Heart left ventricle (tissue), 16 donors: ENCODE measurements around the gene DENND1B. TPM values are rescaled to one million over a fixed set of nuclear protein-coding genes. Genes with fewer than 3 reads are reported as not detected.

Experiments
- ATAC-seq, 4 donors: fragments of 200-7000 bp; cut with Tn5 transposase; one replicate each; pipeline ENCODE4 v1.9.1; 2020 to 2022; ENCODE audit warnings: moderate library complexity in 4 of 4, mild to moderate bottlenecking in 3 of 4, moderate number of reproducible peaks in 1 of 4
- DNase-seq, 5 donors: peaks; one replicate each; pipeline ENCODE4 v3.0.0-alpha.2; 2020
- H3K27ac ChIP-seq, 12 donors: fragments of 200-600 bp; sonication (generic) in 4 of 12; one replicate each; pipeline versions ENCODE4 v1.5.0 to v1.8.0; 2016 to 2022; ENCODE audit warnings: mild to moderate bottlenecking in 2 of 12
- H3K27me3 ChIP-seq, 9 donors: fragments of 200-600 bp; sonication (generic) in 2 of 9; one replicate each; pipeline versions ENCODE4 v1.5.1 to v1.8.0; 2016 to 2022; ENCODE audit warnings: mild to moderate bottlenecking in 3 of 9
- H3K36me3 ChIP-seq, 9 donors: fragments of 200-600 bp; sonication (generic) in 2 of 9; one replicate each; pipeline versions ENCODE4 v1.5.0 to v1.8.0; 2018 to 2022; ENCODE audit warnings: mild to moderate bottlenecking in 2 of 9
- H3K4me1 ChIP-seq, 12 donors: fragments of 200-600 bp; sonication (generic) in 4 of 12; one replicate each; pipeline versions ENCODE4 v1.5.0 to v1.8.0; 2016 to 2022; ENCODE audit warnings: mild to moderate bottlenecking in 3 of 12
- H3K4me3 ChIP-seq, 12 donors: fragments of 200-600 bp; sonication (generic) in 4 of 12; one replicate each; pipeline versions ENCODE4 v1.5.0 to v1.8.0; 2017 to 2022; ENCODE audit warnings: mild to moderate bottlenecking in 9 of 12, moderate library complexity in 4 of 12
- H3K9me3 ChIP-seq, 12 donors: fragments of 200-600 bp; sonication (generic) in 4 of 12; one replicate each; pipeline versions ENCODE4 v1.5.0 to v1.8.0; 2016 to 2022; ENCODE audit warnings: mild to moderate bottlenecking in 1 of 12
- POLR2A ChIP-seq, 2 donors: fragments of 450-650 bp; IDR thresholded peaks; one replicate each; pipeline ENCODE4 v1.6.1; 2017; ENCODE audit warnings: antibody characterized with exemption in 2 of 2, mild to moderate bottlenecking in 2 of 2, moderate library complexity in 2 of 2
- WGBS, 4 donors: extraction: QIAGEN DNeasy Blood & Tissue Kit in 2 of 4; methylation state at CpG; one replicate each; pipeline versions ENCODE4 v1.1.5 to v1.1.7; 2013 to 2018; 5-methylcytosine and 5-hydroxymethylcytosine counted together
- intact Hi-C, 10 donors: fragments of 100-400 bp; cut with DNase I; formaldehyde crosslinking; loops; one replicate each; pipeline versions ENCODE4 v1.11.1 to v1.14.2; 2022
- polyA plus RNA-seq, 2 donors: library from polyadenylated mRNA; stranded (reverse); fragments of 200-250 nt; gene quantifications; one replicate each; pipeline ENCODE4 v1.2.3, GENCODE V29; 2013
- total RNA-seq, 9 donors: library from RNA; depleted of rRNA in 2 of 9; stranded (reverse); fragments of >200 nt in 2 of 9; fragmentation: NEBNext Ultra II Directional in 3 of 9; extraction: Animal tissue kit (Norgen Biotek cat#: 25700) in 3 of 9; gene quantifications; one replicate each; pipeline versions ENCODE4 v1.1.0 to v1.2.4, GENCODE V29; 2016 to 2023
- TF ChIP-seq, protein P1 (sequence below), 12 donors: fragments of 200-600 bp; sonication (generic) in 4 of 12; IDR thresholded peaks; one replicate each; pipeline versions ENCODE4 v1.5.0 to v1.8.0; 2018 to 2022; ENCODE audit warnings: antibody characterized with exemption in 12 of 12, mild to moderate bottlenecking in 5 of 12
- donor health status: ischemic (EF 13 %, LVEDD 7.1; RV severe dilation, severe dysfunction).
- donor health status: healthy with polysubstance abuse.
- donor health status: DM: no; HTN: yes; CAD: no.
- donor health status: DM: no; HTN: no; CAD: no.
- donor health status: ischemic (EF 25% LVEDD 6.9; RV normal size, moderate dysfunction).
- donor health status: ischemic (EF 25% LVEDD 5.7; RV mildly dilated, moderate dysfunction).
- donor health status: healthy.
- donor health status: DM: yes; HTN: yes; CAD: no.
- donor health status: ischemic (EF 35%, LVEDD 5.7; RV mildly dilated, moderate dysfunction).
- donor health status: nonischemic (EF 11% LVEDD 7.7; RV severe dilation, severe dysfunction).
- donor health status: DM: yes; HTN: yes; CAD: no.
- donor health status: PGD.
- donor health status: ischemic (EF 29% LVEDD 5.4; RV normal size, mild dysfunction).
- donor health status: nonischemic (EF 23%, LVEDD 6.1; RV moderate dilation, normal function).

The DENND1B gene
- total and polyA plus RNA-seq, 11 donors = 4.0 to 31.4 (median 21.0) TPM

DNA sequence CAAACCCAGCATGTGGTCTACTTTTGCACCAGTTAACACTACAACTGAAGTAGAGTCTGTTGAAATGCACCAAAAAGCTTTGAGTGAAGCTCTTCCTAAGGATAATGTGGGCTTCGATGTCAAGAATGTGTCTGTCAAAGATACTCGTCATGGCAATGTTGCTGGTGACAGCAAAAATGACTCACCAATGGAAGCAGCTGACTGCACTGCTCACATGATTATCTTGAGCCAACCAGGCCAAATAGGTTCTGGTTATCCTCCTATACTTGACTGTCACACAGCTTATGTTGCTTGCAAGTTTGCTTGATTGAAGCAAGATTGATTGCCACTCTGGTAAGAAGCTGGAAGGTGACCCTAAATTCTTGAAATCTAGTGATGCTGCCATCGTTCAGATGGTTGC, 85.2 kb downstream of the DENND1B start:
- Histone ChIP-seq H3K27ac (no peak overlapping the region), H3K4me3 (no peak overlapping the region), H3K4me1 (peaks cover 0 to 32% (median 10%) of the 10 kb centered on the region in 12 donors), H3K9me3 (peaks cover 0 to 16% (median 8%) of the 10 kb centered on the region in 12 donors), H3K36me3 (peaks cover 0 to 3% (median 0%) of the 10 kb centered on the region in 9 donors), H3K27me3 (no peaks in the 10 kb centered on the region)
- 67 to 82% (median 78%) methylated on average over 3 of the region's 3 CpGs for WGBS, 4 donors
- intact Hi-C loops = loop anchor here in 1 of 10 donors (10.0 kb wide), 1 partner anchor 235 kb away; no protein-coding TSS in a partner anchor
- DNase-seq (no peak), ATAC-seq (no peak)
- TF ChIP-seq, protein P1, sequence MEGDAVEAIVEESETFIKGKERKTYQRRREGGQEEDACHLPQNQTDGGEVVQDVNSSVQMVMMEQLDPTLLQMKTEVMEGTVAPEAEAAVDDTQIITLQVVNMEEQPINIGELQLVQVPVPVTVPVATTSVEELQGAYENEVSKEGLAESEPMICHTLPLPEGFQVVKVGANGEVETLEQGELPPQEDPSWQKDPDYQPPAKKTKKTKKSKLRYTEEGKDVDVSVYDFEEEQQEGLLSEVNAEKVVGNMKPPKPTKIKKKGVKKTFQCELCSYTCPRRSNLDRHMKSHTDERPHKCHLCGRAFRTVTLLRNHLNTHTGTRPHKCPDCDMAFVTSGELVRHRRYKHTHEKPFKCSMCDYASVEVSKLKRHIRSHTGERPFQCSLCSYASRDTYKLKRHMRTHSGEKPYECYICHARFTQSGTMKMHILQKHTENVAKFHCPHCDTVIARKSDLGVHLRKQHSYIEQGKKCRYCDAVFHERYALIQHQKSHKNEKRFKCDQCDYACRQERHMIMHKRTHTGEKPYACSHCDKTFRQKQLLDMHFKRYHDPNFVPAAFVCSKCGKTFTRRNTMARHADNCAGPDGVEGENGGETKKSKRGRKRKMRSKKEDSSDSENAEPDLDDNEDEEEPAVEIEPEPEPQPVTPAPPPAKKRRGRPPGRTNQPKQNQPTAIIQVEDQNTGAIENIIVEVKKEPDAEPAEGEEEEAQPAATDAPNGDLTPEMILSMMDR (IDR thresholded peaks at IDR 0.05) = no peak
- TF ChIP-seq POLR2A (IDR thresholded peaks at IDR 0.05) = no peak

DNA sequence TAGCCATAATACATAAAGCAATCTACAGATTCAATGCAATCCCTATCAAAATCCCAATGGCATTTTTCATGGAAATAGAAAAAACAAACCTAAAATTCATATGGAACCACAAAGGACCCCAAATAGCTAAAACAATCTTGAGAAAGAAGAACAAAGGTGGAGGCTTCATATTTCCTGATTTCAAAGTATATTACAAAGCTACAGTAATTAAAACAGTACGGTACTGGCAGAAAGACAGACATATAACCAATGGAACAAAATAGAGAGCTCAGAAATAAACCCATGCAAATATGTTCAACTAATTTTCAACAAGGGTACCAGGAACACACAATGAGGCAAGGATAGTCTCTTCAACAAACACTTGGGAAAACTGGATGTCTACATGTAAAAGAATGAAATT, 87.0 kb downstream of the DENND1B start:
- H3K27ac ChIP-seq = no peak overlapping the region
- no peaks in the 10 kb centered on the region for H3K27me3 ChIP-seq
- WGBS, 4 donors = 97 to 100% (median 98%) methylated on average over 1 of the region's 1 CpG
- ATAC-seq (no peak), DNase-seq (no peak)
- H3K4me3 ChIP-seq = no peak overlapping the region
- H3K4me1 ChIP-seq = peaks cover 0 to 32% (median 15%) of the 10 kb centered on the region in 12 donors
- TF ChIP-seq POLR2A (IDR thresholded peaks at IDR 0.05) = no peak
- TF ChIP-seq, protein P1 (IDR thresholded peaks at IDR 0.05) = no peak
- intact Hi-C loops = no loop called here
- H3K36me3 ChIP-seq = peaks cover 0 to 3% (median 0%) of the 10 kb centered on the region in 9 donors
- peaks cover 0 to 16% (median 8%) of the 10 kb centered on the region in 12 donors for H3K9me3 ChIP-seq

DNA sequence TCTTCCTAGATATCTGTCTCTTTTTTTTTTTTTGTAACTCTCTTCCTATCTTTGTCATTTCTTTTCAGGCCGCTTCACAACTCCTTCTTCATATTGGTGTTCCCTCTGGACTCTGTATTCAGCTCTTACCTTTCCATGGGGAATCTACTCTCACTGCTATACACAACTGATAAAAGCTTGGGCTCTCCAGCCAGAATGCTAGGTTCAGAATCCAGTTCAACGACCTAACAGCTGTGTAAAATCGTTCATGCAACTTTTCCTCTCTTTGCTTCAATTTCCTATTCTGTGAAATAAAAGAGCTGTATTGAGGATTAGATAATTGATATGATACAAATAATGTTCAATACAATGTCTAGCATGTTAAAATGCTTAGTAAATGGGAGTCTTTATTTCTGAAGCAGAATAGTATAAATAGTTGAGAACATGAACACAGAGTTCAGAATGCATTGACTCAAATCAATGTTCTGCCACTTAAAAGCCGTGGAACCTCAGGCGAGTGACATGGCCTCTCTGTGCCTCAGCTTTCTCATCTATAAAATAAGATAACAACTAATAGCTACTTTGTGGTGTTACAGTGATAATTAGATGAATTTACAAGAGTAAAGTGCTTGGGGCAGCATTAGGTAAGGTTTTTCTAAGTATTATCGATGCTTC, 88.5 kb downstream of the DENND1B start:
- intact Hi-C loops = no loop called here
- H3K27ac ChIP-seq = no peak overlapping the region
- no peak for TF ChIP-seq POLR2A (IDR thresholded peaks at IDR 0.05)
- TF ChIP-seq, protein P1 (IDR thresholded peaks at IDR 0.05) = no peak
- peaks cover 0 to 16% (median 8%) of the 10 kb centered on the region in 12 donors for H3K9me3 ChIP-seq
- WGBS, 4 donors = 74 to 80% (median 79%) methylated on average over 6 of the region's 6 CpGs
- H3K4me1 ChIP-seq = peaks cover 0 to 36% (median 16%) of the 10 kb centered on the region in 12 donors
- ATAC-seq (no peak), DNase-seq (no peak)
- H3K4me3 ChIP-seq = no peak overlapping the region
- H3K36me3 ChIP-seq = peaks cover 0 to 3% (median 0%) of the 10 kb centered on the region in 9 donors
- H3K27me3 ChIP-seq = no peaks in the 10 kb centered on the region

DNA sequence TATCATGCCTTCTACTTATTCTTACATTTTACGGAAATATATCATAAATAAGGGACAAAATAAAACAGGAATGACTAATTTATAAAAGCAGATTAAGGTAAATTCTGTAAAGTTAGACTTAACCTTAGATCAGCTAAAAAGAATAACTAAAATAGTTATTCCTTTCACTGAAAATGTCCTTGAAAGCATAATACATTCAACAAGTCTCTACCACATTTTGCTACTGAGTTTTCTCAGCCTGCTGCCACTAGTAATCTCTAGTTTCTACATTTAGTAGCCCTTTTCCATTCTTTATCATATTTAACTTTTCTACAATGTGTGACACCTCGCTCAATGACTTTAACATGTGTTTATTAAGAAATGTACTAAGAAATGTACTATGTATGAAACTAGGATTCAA, 89.0 kb downstream of the DENND1B start:
- intact Hi-C loops = no loop called here
- no peak for DNase-seq
- WGBS, 4 donors = 78 to 84% (median 80%) methylated on average over 2 of the region's 2 CpGs
- ATAC-seq = no peak
- Histone ChIP-seq H3K4me1 (peaks cover 0 to 33% (median 16%) of the 10 kb centered on the region in 12 donors), H3K27me3 (no peaks in the 10 kb centered on the region), H3K27ac (no peak overlapping the region), H3K36me3 (peaks cover 0 to 3% (median 0%) of the 10 kb centered on the region in 9 donors), H3K4me3 (no peak overlapping the region), H3K9me3 (peaks cover 0 to 16% (median 8%) of the 10 kb centered on the region in 12 donors)
- no peak for TF ChIP-seq POLR2A (IDR thresholded peaks at IDR 0.05)
- TF ChIP-seq, protein P1 (IDR thresholded peaks at IDR 0.05) = no peak
